ENCODE results near the gene ADIPOR2. TPM values are rescaled to one million over a fixed set of nuclear protein-coding genes. Genes with fewer than 3 reads are reported as not detected.

The ADIPOR2 gene
- total RNA-seq, 1 experiment from 2014 or later = 58.5 TPM

DNA sequence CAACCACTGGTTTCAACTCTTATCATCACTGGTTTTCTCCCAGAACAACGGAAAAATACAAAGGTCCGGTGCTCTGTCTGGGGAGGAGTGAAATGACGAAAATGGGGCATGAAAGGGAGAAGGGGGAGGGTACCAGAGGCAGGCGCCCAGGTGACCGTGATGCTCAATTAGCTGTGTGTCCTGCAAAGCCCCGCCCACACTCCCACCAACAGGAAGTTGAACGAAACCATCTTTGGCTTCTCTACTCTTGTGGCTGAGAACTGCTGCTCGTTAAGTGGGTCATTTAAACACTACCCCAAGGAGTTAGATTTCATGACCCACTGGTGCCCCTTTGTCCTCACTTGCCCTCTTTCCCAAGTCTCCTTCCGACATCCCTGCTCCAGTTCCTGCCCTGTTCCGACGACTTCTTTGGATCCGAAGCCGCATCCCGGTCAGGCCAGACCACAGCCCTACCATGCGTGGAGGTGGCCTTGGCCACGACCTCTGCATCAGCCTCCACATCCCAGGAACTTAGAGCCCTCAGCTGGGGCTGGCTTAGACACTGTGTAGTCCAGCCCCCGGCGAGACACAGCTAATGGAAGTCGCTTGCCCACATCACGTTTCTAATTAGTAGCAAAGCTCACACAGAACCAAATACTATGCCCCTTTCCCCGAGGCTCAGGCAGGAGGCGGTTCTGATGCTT is 118.1 kb downstream of the ADIPOR2 start:
- BruUV-seq (replicated peaks) = no TSS peak
- Mint-ChIP-seq H3K27ac (ENCODE audit: low read depth, unreplicated experiment) (no peak overlapping the region), H3K9me3 (ENCODE audit: unreplicated experiment) (peaks cover 7% of the 10 kb centered on the region), H3K36me3 (ENCODE audit: insufficient read depth, unreplicated experiment) (no peaks in the 10 kb centered on the region), H3K27me3 (ENCODE audit: insufficient read depth, unreplicated experiment) (no peaks in the 10 kb centered on the region), H3K4me3 (ENCODE audit: unreplicated experiment) (no peak overlapping the region), H3K4me1 (ENCODE audit: insufficient read depth, unreplicated experiment) (peaks cover 5% of the 10 kb centered on the region)
- intact Hi-C loops (cut with micrococcal nuclease) = no loop called here
- no peak for TF ChIP-seq CTCF (IDR thresholded peaks at IDR 0.05; ENCODE audit: unreplicated experiment)
- ChIA-PET POLR2A (interaction anchor here (0.6 kb wide), 1 partner anchor 530 kb away, joined by 3 read pairs; no protein-coding TSS in a partner anchor), CTCF (interaction anchor here (0.9 kb wide), 1 partner anchor 622 kb away, joined by 4 read pairs; no protein-coding TSS in a partner anchor)
- no peak for DNase-seq (ENCODE audit: unreplicated experiment)

DNA sequence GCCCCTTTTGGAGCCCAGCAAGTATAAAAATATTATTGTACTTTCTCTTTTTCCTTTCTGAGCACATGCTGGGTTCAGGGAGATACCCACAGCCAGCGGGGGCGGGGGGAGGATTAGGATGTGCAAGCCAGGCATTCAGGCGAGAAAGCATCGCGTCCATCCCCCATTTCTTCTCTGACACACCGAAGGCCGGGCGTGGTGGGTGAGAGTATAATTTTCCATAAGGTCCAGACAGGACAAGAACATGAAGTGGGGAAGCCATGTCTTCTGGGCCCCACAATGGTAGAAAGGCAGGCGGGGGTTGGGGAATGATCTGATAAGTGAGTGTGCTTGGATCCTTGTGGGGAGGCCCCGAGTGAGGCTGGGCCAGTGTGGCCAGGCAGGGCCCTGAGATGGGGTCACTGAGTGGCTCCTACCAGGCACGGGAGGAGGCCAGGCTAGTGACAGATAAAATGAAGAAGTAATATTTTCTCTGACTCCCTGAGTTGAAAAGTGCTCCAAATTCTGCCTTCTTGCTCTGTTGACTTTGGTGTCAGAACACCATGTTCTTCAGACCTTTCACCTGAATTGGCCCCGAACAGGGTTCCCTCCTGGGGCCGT is 118.8 kb downstream of the ADIPOR2 start:
- intact Hi-C loops (cut with micrococcal nuclease) = no loop called here
- Mint-ChIP-seq H3K4me1 (ENCODE audit: insufficient read depth, unreplicated experiment) (peaks cover 5% of the 10 kb centered on the region), H3K4me3 (ENCODE audit: unreplicated experiment) (no peak overlapping the region), H3K36me3 (ENCODE audit: insufficient read depth, unreplicated experiment) (no peaks in the 10 kb centered on the region), H3K27me3 (ENCODE audit: insufficient read depth, unreplicated experiment) (no peaks in the 10 kb centered on the region), H3K9me3 (ENCODE audit: unreplicated experiment) (peaks cover under 1% of the 10 kb centered on the region), H3K27ac (ENCODE audit: low read depth, unreplicated experiment) (no peak overlapping the region)
- no TSS peak for BruUV-seq (replicated peaks)
- no peak for DNase-seq (ENCODE audit: unreplicated experiment)
- no peak for TF ChIP-seq CTCF (IDR thresholded peaks at IDR 0.05; ENCODE audit: unreplicated experiment)
- POLR2A ChIA-PET = interaction anchor here (0.6 kb wide), 1 partner anchor 879 kb away, joined by 3 read pairs; no protein-coding TSS in a partner anchor
- CTCF ChIA-PET = no interaction called here

DNA sequence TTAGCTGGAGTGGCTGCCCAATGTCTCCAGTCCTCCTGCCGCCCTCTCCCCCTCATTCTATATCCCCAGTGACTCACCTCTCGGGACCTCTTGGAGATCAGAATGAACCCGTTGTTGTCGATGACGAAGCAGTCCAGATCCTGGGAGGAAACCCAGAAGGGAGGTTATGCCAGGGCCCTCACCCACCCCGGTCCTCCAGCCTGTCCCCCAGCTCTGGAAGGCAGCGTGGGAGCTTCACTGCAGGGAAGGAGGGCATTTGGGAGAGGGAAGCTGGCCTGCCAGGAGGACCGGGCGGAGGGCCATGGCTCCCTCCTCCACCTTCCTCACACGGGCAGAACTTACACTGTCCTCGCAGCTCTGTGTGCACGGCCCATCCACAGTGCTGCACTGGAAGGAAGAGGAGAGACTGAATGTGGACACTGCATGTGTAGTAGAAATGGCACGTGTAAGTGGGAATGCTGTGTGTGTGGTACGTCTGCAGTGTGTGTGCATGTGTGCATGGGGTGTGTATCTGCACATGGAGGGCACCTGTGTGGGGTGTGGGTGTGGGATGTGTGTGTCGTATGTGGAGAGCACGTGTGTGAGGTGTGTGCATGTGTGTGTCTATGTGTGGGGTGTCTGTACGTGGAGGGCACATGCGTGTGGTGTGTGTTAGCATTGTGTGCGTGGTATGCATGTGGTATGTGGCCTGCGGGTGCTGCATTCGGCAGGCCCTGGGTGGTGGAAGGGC is 119.5 kb downstream of the ADIPOR2 start:
- H3K4me3 Mint-ChIP-seq (ENCODE audit: unreplicated experiment) = no peak overlapping the region
- peak; percentile 19 for DNase-seq (ENCODE audit: unreplicated experiment)
- ChIA-PET CTCF (interaction anchor here (1.8 kb wide), 1 partner anchor 130 kb away, joined by 6 read pairs; no protein-coding TSS in a partner anchor), POLR2A (interaction anchor here (0.6 kb wide), 1 partner anchor 878 kb away, joined by 3 read pairs; no protein-coding TSS in a partner anchor)
- no peak overlapping the region for H3K27ac Mint-ChIP-seq (ENCODE audit: low read depth, unreplicated experiment)
- peaks cover 5% of the 10 kb centered on the region for H3K4me1 Mint-ChIP-seq (ENCODE audit: insufficient read depth, unreplicated experiment)
- peaks cover 7% of the 10 kb centered on the region for H3K27me3 Mint-ChIP-seq (ENCODE audit: insufficient read depth, unreplicated experiment)
- BruUV-seq (replicated peaks) = no TSS peak
- intact Hi-C loops (cut with micrococcal nuclease) = no loop called here
- H3K9me3 Mint-ChIP-seq (ENCODE audit: unreplicated experiment) = no peaks in the 10 kb centered on the region
- TF ChIP-seq CTCF (IDR thresholded peaks at IDR 0.05; ENCODE audit: unreplicated experiment) = no peak
- no peaks in the 10 kb centered on the region for H3K36me3 Mint-ChIP-seq (ENCODE audit: insufficient read depth, unreplicated experiment)

GRCh38 chr12:1810931-1811280 is 120.0 kb downstream of the ADIPOR2 start:
- Mint-ChIP-seq H3K9me3 (ENCODE audit: unreplicated experiment) (no peaks in the 10 kb centered on the region), H3K4me3 (ENCODE audit: unreplicated experiment) (no peak overlapping the region), H3K36me3 (ENCODE audit: insufficient read depth, unreplicated experiment) (no peaks in the 10 kb centered on the region), H3K27ac (ENCODE audit: low read depth, unreplicated experiment) (no peak overlapping the region), H3K27me3 (ENCODE audit: insufficient read depth, unreplicated experiment) (peaks cover 12% of the 10 kb centered on the region), H3K4me1 (ENCODE audit: insufficient read depth, unreplicated experiment) (peaks cover 5% of the 10 kb centered on the region)
- TF ChIP-seq CTCF (IDR thresholded peaks at IDR 0.05; ENCODE audit: unreplicated experiment) = no peak
- intact Hi-C loops (cut with micrococcal nuclease) = no loop called here
- BruUV-seq (replicated peaks) = no TSS peak
- POLR2A ChIA-PET = no interaction called here
- CTCF ChIA-PET = interaction anchor here (1.8 kb wide), 1 partner anchor 129 kb away, joined by 6 read pairs; no protein-coding TSS in a partner anchor
- DNase-seq (ENCODE audit: unreplicated experiment) = no peak
